HG03457 (cell line): Measurements from ENCODE around the gene MICAL3.

ENCODE experiments used
- ATAC-seq: cut with Tn5 transposase; IDR thresholded peaks from one replicate; pipeline ENCODE4 v1.9.1; 2021; ENCODE audit warnings: moderate number of reproducible peaks; ENCODE audit not compliant: unreplicated experiment

The MICAL3 gene

GRCh38 chr22:17955590-17956379 is 68.6 kb downstream of the MICAL3 start:
- ATAC-seq: no peak

GRCh38 chr22:17954860-17955587 is 69.3 kb downstream of the MICAL3 start:
- ATAC-seq: no peak

- no peak for ATAC-seq
Measured at GRCh38 chr22:17954200-17954859, 70.0 kb downstream of the MICAL3 start.

- no peak for ATAC-seq
Measured at GRCh38 chr22:17953147-17953546, 71.2 kb downstream of the MICAL3 start.

GRCh38 chr22:17952273-17952801 is 72.0 kb downstream of the MICAL3 start:
- ATAC-seq: no peak

- ATAC-seq: no peak
Measured at GRCh38 chr22:17951315-17951714, 73.0 kb downstream of the MICAL3 start.

- no peak for ATAC-seq
Measured at GRCh38 chr22:17950651-17951214, 73.6 kb downstream of the MICAL3 start.

GRCh38 chr22:17949642-17950473 is 74.5 kb downstream of the MICAL3 start:
- ATAC-seq: no peak

- no peak for ATAC-seq
Measured at GRCh38 chr22:17948101-17948500, 76.3 kb downstream of the MICAL3 start.

GRCh38 chr22:17946662-17947367 is 77.5 kb downstream of the MICAL3 start:
- no peak for ATAC-seq

- ATAC-seq: no peak
Measured at GRCh38 chr22:17945888-17946648, 78.3 kb downstream of the MICAL3 start.

- ATAC-seq: no peak
Measured at GRCh38 chr22:17945156-17945887, 79.0 kb downstream of the MICAL3 start.

- ATAC-seq: no peak
Measured at GRCh38 chr22:17944256-17944655, 80.1 kb downstream of the MICAL3 start.

GRCh38 chr22:17943533-17944249 is 80.7 kb downstream of the MICAL3 start:
- no peak for ATAC-seq

- ATAC-seq: no peak
Measured at GRCh38 chr22:17942721-17943120, 81.6 kb downstream of the MICAL3 start.

- ATAC-seq: no peak
Measured at GRCh38 chr22:17941471-17942406, 82.6 kb downstream of the MICAL3 start.

GRCh38 chr22:17939579-17939978 is 84.8 kb downstream of the MICAL3 start:
- ATAC-seq: no peak
